HepG2 (cell line): ENCODE data around the gene ZNF22. TPM values are rescaled to one million over a fixed set of nuclear protein-coding genes. Genes with fewer than 3 reads are reported as not detected.

Experiments used
- AHDC1 ChIP-seq: sonication (generic); formaldehyde crosslinking; IDR thresholded peaks from 2 replicates; pipeline ENCODE4 v1.5.1; 2020; ENCODE audit warnings: mild to moderate bottlenecking, missing genetic modification reagents, borderline replicate concordance
- ASH2L ChIP-seq: fragments of 300-600, 200-600 bp; sonication (generic); IDR thresholded peaks from 2 replicates; pipeline ENCODE4 v1.7.0; 2017; ENCODE audit warnings: low read depth, mild to moderate bottlenecking, moderate library complexity, mixed read lengths, low read length; ENCODE audit not compliant: insufficient read length
- ATF3 ChIP-seq: sonication (generic); formaldehyde crosslinking; IDR thresholded peaks from 2 replicates; pipeline ENCODE4 v1.4.0; 2020; ENCODE audit warnings: missing genetic modification reagents
- HDAC1 ChIP-seq: sonication (generic); formaldehyde crosslinking; IDR thresholded peaks from 2 replicates; pipeline ENCODE4 v1.5.1; 2020; ENCODE audit warnings: mild to moderate bottlenecking, missing genetic modification reagents
- KMT2A ChIP-seq: sonication (generic); formaldehyde crosslinking; IDR thresholded peaks from 2 replicates; pipeline ENCODE4 v1.4.0; 2020; ENCODE audit warnings: missing genetic modification reagents
- NR2F1 ChIP-seq, 2 experiments: fragments of 450-650 bp in 1 of 2; formaldehyde crosslinking in 1 of 2; IDR thresholded peaks; 2 replicates each; pipeline versions ENCODE4 v1.5.0 to v1.6.1; 2016 to 2020; ENCODE audit warnings: mild to moderate bottlenecking in 1 of 2, missing compliant biosample characterization in 1 of 2, missing genetic modification reagents in 1 of 2, moderate library complexity in 1 of 2
- PAF1 ChIP-seq: IDR thresholded peaks from 2 replicates; pipeline ENCODE4 v1.6.1; 2016; ENCODE audit warnings: missing genetic modification reagents, missing compliant biosample characterization
- PHF5A ChIP-seq: IDR thresholded peaks from one replicate; pipeline ENCODE4 v1.6.1; 2018; ENCODE audit warnings: low read depth, missing genetic modification reagents; ENCODE audit not compliant: unreplicated experiment
- SAP130 ChIP-seq: IDR thresholded peaks from 2 replicates; pipeline ENCODE4 v1.6.1; 2016; ENCODE audit warnings: low read depth
- ZBTB34 ChIP-seq: sonication (generic); formaldehyde crosslinking; IDR thresholded peaks from 2 replicates; pipeline ENCODE4 v1.8.0; 2022; ENCODE audit warnings: mild to moderate bottlenecking, missing genetic modification reagents
- ZNF468 ChIP-seq: sonication (generic); formaldehyde crosslinking; IDR thresholded peaks from 2 replicates; pipeline ENCODE4 v1.8.0; 2022; ENCODE audit warnings: mild to moderate bottlenecking, moderate library complexity, missing genetic modification reagents
- ZNF501 ChIP-seq: sonication (generic); formaldehyde crosslinking; IDR thresholded peaks from 2 replicates; pipeline ENCODE4 v1.5.1; 2020; ENCODE audit warnings: mild to moderate bottlenecking, moderate library complexity, missing genetic modification reagents
- ZNF687 ChIP-seq: sonication (generic); formaldehyde crosslinking; IDR thresholded peaks from 2 replicates; pipeline ENCODE4 v1.5.1; 2020; ENCODE audit warnings: mild to moderate bottlenecking, missing genetic modification reagents, moderate library complexity
- ZNF747 ChIP-seq: sonication (generic); formaldehyde crosslinking; IDR thresholded peaks from 2 replicates; pipeline ENCODE4 v1.8.1; 2023; ENCODE audit warnings: missing genetic modification reagents, mild to moderate bottlenecking, borderline replicate concordance
- polyA plus RNA-seq, 8 experiments: library from polyadenylated mRNA; depleted of rRNA in 3 of 8; stranded (reverse) in 7 of 8; unstranded in 1 of 8; fragments of >200 nt; fragmentation: Illumina TruSeq in 4 of 8; extraction: Trizol in 4 of 8; gene quantifications; 2 replicates each; pipeline versions ENCODE4 v1.2.1 to v1.2.3, GENCODE V29; 2011 to 2016; ENCODE audit warnings: low read depth in 4 of 8, missing spikeins in 1 of 8, mixed read lengths in 1 of 8; ENCODE audit not compliant: insufficient read depth in 1 of 8
- total RNA-seq, 5 experiments: library from RNA; depleted of rRNA; stranded (reverse); fragments of >200 nt; fragmentation: Illumina TruSeq; extraction: Trizol; gene quantifications; 2 replicates each; pipeline ENCODE4 v1.2.3, GENCODE V29; 2016; ENCODE audit warnings: low read depth in 1 of 5

The ZNF22 gene
- total and polyA plus RNA-seq, 2 of the 13 experiments (the other 11 are each of a cell fraction or from before 2014, with no cell fraction given), result 0.40 to 1.3 TPM

- TF ChIP-seq ATF3, result peak; percentile 69; the same call in 1 of the 2 replicates
- peak; percentile 36 for TF ChIP-seq ASH2L
- TF ChIP-seq ZNF501 (CRISPR knock-in tag), result 0 out of 2 replicates have a peak, but pooled peaks have one; percentile 11
- 0 out of 2 replicates have a peak, but pooled peaks have one; percentile 7 for TF ChIP-seq SAP130
- no peak for TF ChIP-seq PAF1 (CRISPR knock-in tag)
- TF ChIP-seq NR2F1 (CRISPR knock-in tag; IDR thresholded peaks at IDR 0.05), result no peak
- TF ChIP-seq ZNF687 (CRISPR knock-in tag), result peak; percentile 58; the same call in 1 of the 2 replicates
- TF ChIP-seq PHF5A (CRISPR knock-in tag), result no peak
- TF ChIP-seq HDAC1 (CRISPR knock-in tag), result peak; percentile 17; the same call in 1 of the 2 replicates
- TF ChIP-seq KMT2A, result no peak
- 0 out of 2 replicates have a peak, but pooled peaks have one; percentile 47 for TF ChIP-seq ZNF747 (CRISPR knock-in tag)
- peak; percentile 55; the same call in 1 of the 2 replicates for TF ChIP-seq ZBTB34 (CRISPR knock-in tag)
- no peak for TF ChIP-seq ZNF468 (CRISPR knock-in tag)
- TF ChIP-seq AHDC1, result peak; percentile 59; the same call in 1 of the 2 replicates
These were observed 19.3 kb upstream of the ZNF22 start (continued) for GRCh38 chr10:44981172-44982113.
